ENCODE results near the gene KIAA0753.

GRCh38 chr17:6542577-6542976 is 97.9 kb downstream of the KIAA0753 start:
- TF ChIP-seq CTCF (IDR thresholded peaks at IDR 0.05): no peak
- no peak for TF ChIP-seq POLR2A (IDR thresholded peaks at IDR 0.05)

Data from Peyer's patch (tissue), 4 donors.